ENCODE data around the gene FES.
"Not testable (repeated sequence)": the region's sequence is repeated elsewhere in the genome, so short reads cannot be mapped to it uniquely, and the experiment has no call there.

Gene FES

GRCh38 chr15:90893175-90894090 lies 9.1 kb downstream of the FES start:
- DNase-seq = no peak

- no peak for DNase-seq
Observed at GRCh38 chr15:90895571-90896117, 11.3 kb downstream of the FES start.

GRCh38 chr15:90897131-90897655 lies 12.9 kb downstream of the FES start:
- not testable (repeated sequence) for DNase-seq

- DNase-seq = no peak
Observed at GRCh38 chr15:90901175-90902039, 17.1 kb downstream of the FES start.

GRCh38 chr15:90902040-90902839 lies 17.9 kb downstream of the FES start:
- DNase-seq = peak; percentile 70

- DNase-seq = peak; percentile 68
Observed at GRCh38 chr15:90902840-90903732, 18.8 kb downstream of the FES start, which contains the start of gene MAN2A2. Gene MAN2A2 (plus strand): TSS chr15:90903302. CDS start chr15:90904208, 906 bp downstream.

- DNase-seq = no peak
Observed at GRCh38 chr15:90903733-90904536, 19.6 kb downstream of the FES start.

GRCh38 chr15:90904746-90905145 lies 20.4 kb downstream of the FES start:
- no peak for DNase-seq

- DNase-seq = no peak
Observed at GRCh38 chr15:90905306-90906180, 21.2 kb downstream of the FES start.

- DNase-seq = no peak
Observed at GRCh38 chr15:90906181-90906849, 22.0 kb downstream of the FES start.

GRCh38 chr15:90907051-90907660 lies 22.9 kb downstream of the FES start:
- no peak for DNase-seq

GRCh38 chr15:90907838-90908507 lies 23.7 kb downstream of the FES start:
- DNase-seq = no peak

- not testable (repeated sequence) for DNase-seq
Observed at GRCh38 chr15:90909449-90909848, 25.1 kb downstream of the FES start.

- no peak for DNase-seq
Observed at GRCh38 chr15:90909976-90910375, 25.7 kb downstream of the FES start.

GRCh38 chr15:90910441-90911301 lies 26.4 kb downstream of the FES start:
- DNase-seq = no peak

GRCh38 chr15:90911302-90911623 lies 27.0 kb downstream of the FES start:
- DNase-seq = no peak

Data from stimulated activated naive CD4-positive, alpha-beta T cell treated with Interleukin-2 at 50 U/mL for 16 hours (primary cell).